Aorta (tissue), 5 donors: ENCODE measurements around the gene EN1. TPM values are rescaled to one million over a fixed set of nuclear protein-coding genes. Genes with fewer than 3 reads are reported as not detected.

Experiments used
- ATAC-seq: fragments of 200-7000 bp; cut with Tn5 transposase; one replicate; pipeline ENCODE4 v1.9.1; 2022; ENCODE audit warnings: moderate library complexity; ENCODE audit not compliant: low FRiP score
- DNase-seq, 2 donors: peaks; one replicate each; pipeline ENCODE4 v3.0.0-alpha.2; 2020
- H3K27ac ChIP-seq, 2 donors: one replicate each; pipeline ENCODE4 v1.5.1; 2013; ENCODE audit warnings: low read length in 2 of 2, mild to moderate bottlenecking in 2 of 2, moderate library complexity in 2 of 2, control low read depth in 1 of 2, inconsistent platforms in 1 of 2, low read depth in 1 of 2
- H3K27me3 ChIP-seq, 2 donors: one replicate each; pipeline ENCODE4 v1.6.1; 2013; ENCODE audit warnings: control low read depth in 1 of 2, low read length in 1 of 2, mild to moderate bottlenecking in 1 of 2, moderate library complexity in 1 of 2; ENCODE audit not compliant: insufficient read depth in 2 of 2, control insufficient read depth in 1 of 2
- H3K36me3 ChIP-seq, 2 donors: one replicate each; pipeline ENCODE4 v1.6.1; 2013; ENCODE audit warnings: control low read depth in 1 of 2, low read length in 1 of 2, mild to moderate bottlenecking in 1 of 2; ENCODE audit not compliant: insufficient read depth in 2 of 2, control insufficient read depth in 1 of 2
- H3K4me1 ChIP-seq, 2 donors: one replicate each; pipeline ENCODE4 v1.6.1; 2013; ENCODE audit warnings: low read length in 2 of 2, control low read depth in 1 of 2, mild to moderate bottlenecking in 1 of 2, moderate library complexity in 1 of 2; ENCODE audit not compliant: insufficient read depth in 2 of 2, control insufficient read depth in 1 of 2
- H3K4me3 ChIP-seq, 2 donors: one replicate each; pipeline ENCODE4 v1.5.1; 2013; ENCODE audit warnings: low read length in 2 of 2, control low read depth in 1 of 2, mild to moderate bottlenecking in 1 of 2
- H3K9me3 ChIP-seq: one replicate; pipeline ENCODE4 v1.6.1; 2013; ENCODE audit warnings: mild to moderate bottlenecking, low read length; ENCODE audit not compliant: control insufficient read depth
- WGBS, 2 donors: extraction: QIAGEN DNeasy Blood & Tissue Kit; methylation state at CpG; one replicate each; pipeline ENCODE4 v1.1.7; 2013; 5-methylcytosine and 5-hydroxymethylcytosine counted together
- intact Hi-C, 2 donors: fragments of 100-400 bp; cut with DNase I; formaldehyde crosslinking; loops; one replicate each; pipeline versions ENCODE4 v1.14.2 to v1.15.0; 2022
- polyA plus RNA-seq, 2 donors: library from polyadenylated mRNA; stranded (reverse); fragments of 200-250 nt; gene quantifications; one replicate each; pipeline ENCODE4 v1.2.3, GENCODE V29; 2013
- total RNA-seq, 2 donors: library from RNA; stranded (reverse); fragmentation: NEBNext Ultra II Directional; extraction: Animal tissue kit (Norgen Biotek cat#: 25700); gene quantifications; one replicate each; pipeline ENCODE4 v1.2.1, GENCODE V29; 2021
- donor health status: healthy with polysubstance abuse.
- donor health status: Bipolar disorder and iron deficiency.
- donor health status: DM: no; HTN: no; CAD: no.
- donor health status: DM: no; HTN: no; CAD: no.
- donor health status: DM: yes; HTN: yes; CAD: no.

EN1 gene
- total and polyA plus RNA-seq, 4 donors, result not detected

GRCh38 chr2:118875318-118875717 lies 27.9 kb upstream of the EN1 start:
- 39 to 41% methylated on average over 4 of the region's 4 CpGs for WGBS, 2 donors
- intact Hi-C loops, result no loop called here
- Histone ChIP-seq H3K4me1 (no peaks in the 10 kb centered on the region), H3K9me3 (peaks cover 2% of the 10 kb centered on the region), H3K27ac (no peak overlapping the region), H3K27me3 (peaks cover 0 to 8% of the 10 kb centered on the region in 2 donors), H3K36me3 (no peaks in the 10 kb centered on the region), H3K4me3 (no peak overlapping the region)
- ATAC-seq (no peak), DNase-seq (no peak)

- Histone ChIP-seq H3K4me3 (no peak overlapping the region), H3K36me3 (no peaks in the 10 kb centered on the region), H3K9me3 (peaks cover 2% of the 10 kb centered on the region), H3K27ac (no peak overlapping the region), H3K27me3 (peaks cover 0 to 8% of the 10 kb centered on the region in 2 donors), H3K4me1 (no peaks in the 10 kb centered on the region)
- DNase-seq (no peak), ATAC-seq (no peak)
- intact Hi-C loops, result no loop called here
- 55 to 81% methylated on average over 2 to 3 of the region's 3 CpGs for WGBS, 2 donors
Observed at GRCh38 chr2:118874324-118874723, 26.9 kb upstream of the EN1 start.

GRCh38 chr2:118865106-118865505 lies 17.7 kb upstream of the EN1 start:
- DNase-seq (no peak), ATAC-seq (no peak)
- Histone ChIP-seq H3K27ac (no peak overlapping the region), H3K27me3 (no peaks in the 10 kb centered on the region), H3K36me3 (no peaks in the 10 kb centered on the region), H3K9me3 (no peaks in the 10 kb centered on the region), H3K4me1 (no peaks in the 10 kb centered on the region), H3K4me3 (no peak overlapping the region)
- WGBS, 2 donors, result 4 to 6% methylated on average over 3 of the region's 3 CpGs
- intact Hi-C loops, result no loop called here

- ATAC-seq, result no peak
- no peaks in the 10 kb centered on the region for H3K27me3 ChIP-seq
- no peaks in the 10 kb centered on the region for H3K36me3 ChIP-seq
- H3K27ac ChIP-seq, result no peak overlapping the region
- intact Hi-C loops, result loop anchor here in 1 of 2 donors (5.0 kb wide), 1 partner anchor 817 kb away; no protein-coding TSS in a partner anchor
- H3K4me1 ChIP-seq, result no peaks in the 10 kb centered on the region
- H3K4me3 ChIP-seq, result no peak overlapping the region
- H3K9me3 ChIP-seq, result no peaks in the 10 kb centered on the region
- DNase-seq, result no peak
- WGBS, 2 donors, result 86% methylated on average over 13 of the region's 13 CpGs
Observed at GRCh38 chr2:118864207-118864606, 16.8 kb upstream of the EN1 start.

- intact Hi-C loops, result loop anchor here in 1 of 2 donors (2.0 to 5.0 kb wide), 2 partner anchors 639 to 814 kb away; no protein-coding TSS in a partner anchor
- H3K27ac ChIP-seq, result no peak overlapping the region
- H3K4me3 ChIP-seq, result no peak overlapping the region
- DNase-seq (no peak), ATAC-seq (no peak)
- 81 to 84% methylated on average over 1 of the region's 1 CpG for WGBS, 2 donors
- no peaks in the 10 kb centered on the region for H3K9me3 ChIP-seq
- no peaks in the 10 kb centered on the region for H3K27me3 ChIP-seq
- no peaks in the 10 kb centered on the region for H3K36me3 ChIP-seq
- no peaks in the 10 kb centered on the region for H3K4me1 ChIP-seq
Observed at GRCh38 chr2:118861731-118862130, 14.3 kb upstream of the EN1 start.

- Histone ChIP-seq H3K36me3 (no peaks in the 10 kb centered on the region), H3K27me3 (no peaks in the 10 kb centered on the region), H3K4me1 (no peaks in the 10 kb centered on the region), H3K27ac (no peak overlapping the region), H3K9me3 (no peaks in the 10 kb centered on the region), H3K4me3 (no peak overlapping the region)
- DNase-seq (no peak), ATAC-seq (no peak)
- 78 to 79% methylated on average over 7 of the region's 7 CpGs for WGBS, 2 donors
- intact Hi-C loops, result loop anchor here in 1 of 2 donors (5.0 kb wide), 1 partner anchor 814 kb away; no protein-coding TSS in a partner anchor
Observed at GRCh38 chr2:118861242-118861641, 13.8 kb upstream of the EN1 start.

GRCh38 chr2:118860506-118860905 lies 13.1 kb upstream of the EN1 start:
- Histone ChIP-seq H3K27me3 (no peaks in the 10 kb centered on the region), H3K27ac (no peak overlapping the region), H3K4me3 (no peak overlapping the region), H3K4me1 (no peaks in the 10 kb centered on the region), H3K36me3 (no peaks in the 10 kb centered on the region), H3K9me3 (no peaks in the 10 kb centered on the region)
- intact Hi-C loops, result loop anchor here in 1 of 2 donors (5.0 kb wide), 1 partner anchor 813 kb away; no protein-coding TSS in a partner anchor
- DNase-seq (no peak), ATAC-seq (no peak)
- WGBS, 2 donors, result 16 to 20% methylated on average over 5 of the region's 5 CpGs

GRCh38 chr2:118859157-118859770 lies 11.8 kb upstream of the EN1 start:
- H3K4me1 ChIP-seq, result no peaks in the 10 kb centered on the region
- ATAC-seq, result no peak
- 3 to 4% methylated on average over 26 of the region's 26 CpGs for WGBS, 2 donors
- H3K9me3 ChIP-seq, result no peaks in the 10 kb centered on the region
- intact Hi-C loops, result loop anchor here (5.0 to 10.0 kb wide), 2 partner anchors 324 to 812 kb away; no protein-coding TSS in a partner anchor
- H3K36me3 ChIP-seq, result no peaks in the 10 kb centered on the region
- H3K4me3 ChIP-seq, result no peak overlapping the region
- H3K27me3 ChIP-seq, result no peaks in the 10 kb centered on the region
- no peak for DNase-seq
- no peak overlapping the region for H3K27ac ChIP-seq

- Histone ChIP-seq H3K4me1 (no peaks in the 10 kb centered on the region), H3K27ac (no peak overlapping the region), H3K4me3 (no peak overlapping the region), H3K27me3 (no peaks in the 10 kb centered on the region), H3K9me3 (no peaks in the 10 kb centered on the region), H3K36me3 (no peaks in the 10 kb centered on the region)
- DNase-seq (no peak), ATAC-seq (no peak)
- intact Hi-C loops, result loop anchor here (5.0 to 10.0 kb wide), 2 partner anchors 324 to 811 kb away; no protein-coding TSS in a partner anchor
- 3% methylated on average over 40 of the region's 40 CpGs for WGBS, 2 donors
Observed at GRCh38 chr2:118858485-118859156, 11.2 kb upstream of the EN1 start.
